Fibroblast of skin of right quadriceps (primary cell): ENCODE measurements around the gene MED23.

Source experiments
- DNase-seq: peaks from one replicate; pipeline ENCODE4 v3.0.0-alpha.2; 2013

The MED23 gene

GRCh38 chr6:131641554-131641953 is 13.5 kb upstream of the MED23 start:
- DNase-seq = no peak

GRCh38 chr6:131640576-131640975 is 12.5 kb upstream of the MED23 start:
- DNase-seq = no peak

GRCh38 chr6:131640100-131640499 is 12.1 kb upstream of the MED23 start:
- no peak for DNase-seq

GRCh38 chr6:131638013-131638412 is 10.0 kb upstream of the MED23 start:
- DNase-seq = no peak

- DNase-seq = no peak
These were observed 9.1 kb upstream of the MED23 start, which contains the start of gene ENPP3 for GRCh38 chr6:131636880-131637792. Gene ENPP3 (plus strand): TSS chr6:131637302. CDS start chr6:131637385, 83 bp downstream.

- DNase-seq = no peak
These were observed 7.6 kb upstream of the MED23 start for GRCh38 chr6:131635384-131636340.

GRCh38 chr6:131631625-131632289 is 3.7 kb upstream of the MED23 start:
- no peak for DNase-seq

- no peak for DNase-seq
These were observed 1.6 kb upstream of the MED23 start for GRCh38 chr6:131629651-131630050.

- DNase-seq = no peak
These were observed 684 bp upstream of the MED23 start for GRCh38 chr6:131628726-131629125.

- no peak for DNase-seq
These were observed 12.8 kb downstream of the MED23 start for GRCh38 chr6:131615275-131615674.

GRCh38 chr6:131613296-131613925 is 14.6 kb downstream of the MED23 start:
- DNase-seq = no peak

GRCh38 chr6:131602781-131603312 is 25.2 kb downstream of the MED23 start:
- peak; percentile 81 for DNase-seq

GRCh38 chr6:131600716-131601115 is 27.3 kb downstream of the MED23 start:
- no peak for DNase-seq

GRCh38 chr6:131597446-131597845 is 30.6 kb downstream of the MED23 start:
- DNase-seq = peak; percentile 2

GRCh38 chr6:131594074-131594473 is 34.0 kb downstream of the MED23 start:
- DNase-seq = no peak

GRCh38 chr6:131592935-131593334 is 35.1 kb downstream of the MED23 start:
- DNase-seq = no peak

- no peak for DNase-seq
These were observed 39.4 kb downstream of the MED23 start for GRCh38 chr6:131588643-131589042.

GRCh38 chr6:131587909-131588308 is 40.1 kb downstream of the MED23 start:
- no peak for DNase-seq

- DNase-seq = no peak
These were observed 41.5 kb downstream of the MED23 start for GRCh38 chr6:131586543-131586942.

- DNase-seq = no peak
These were observed 46.5 kb downstream of the MED23 start for GRCh38 chr6:131581523-131581922.

GRCh38 chr6:131575834-131576478 is 52.1 kb downstream of the MED23 start:
- no peak for DNase-seq

- no peak for DNase-seq
These were observed 53.4 kb downstream of the MED23 start for GRCh38 chr6:131574686-131575085.
